Activated T-cell treated with anti-CD3 and anti-CD28 coated beads for 48 hours (primary cell): Measurements from ENCODE around the gene MEGF9.
A peak's percentile ranks its signal among the peaks of the same experiment; 100 is the strongest.

Experiments
- DNase-seq: peaks from one replicate; pipeline ENCODE4 v3.0.0-alpha.2; 2020; ENCODE audit warnings: low read depth

MEGF9 gene

DNA sequence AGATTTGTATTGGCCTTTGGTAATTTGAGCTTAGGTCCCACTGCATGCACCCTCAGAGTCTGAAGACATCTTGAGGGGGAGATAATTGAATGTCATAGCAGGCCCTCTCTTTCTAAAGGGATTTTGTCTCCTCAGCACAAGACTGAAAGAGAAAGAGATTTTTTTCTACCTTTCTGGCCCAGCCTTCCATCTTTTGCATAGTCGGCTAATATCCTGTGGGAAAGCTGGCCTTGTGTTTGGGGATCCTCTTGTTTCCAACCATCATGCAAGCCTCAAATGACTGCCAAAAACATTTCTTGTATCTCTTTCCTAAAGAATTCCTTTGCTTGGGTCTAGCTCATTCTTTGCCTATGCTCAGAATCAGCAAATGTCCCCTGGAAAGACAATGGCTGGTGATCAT, 92.3 kb downstream of the MEGF9 start:
- DNase-seq = no peak

DNA sequence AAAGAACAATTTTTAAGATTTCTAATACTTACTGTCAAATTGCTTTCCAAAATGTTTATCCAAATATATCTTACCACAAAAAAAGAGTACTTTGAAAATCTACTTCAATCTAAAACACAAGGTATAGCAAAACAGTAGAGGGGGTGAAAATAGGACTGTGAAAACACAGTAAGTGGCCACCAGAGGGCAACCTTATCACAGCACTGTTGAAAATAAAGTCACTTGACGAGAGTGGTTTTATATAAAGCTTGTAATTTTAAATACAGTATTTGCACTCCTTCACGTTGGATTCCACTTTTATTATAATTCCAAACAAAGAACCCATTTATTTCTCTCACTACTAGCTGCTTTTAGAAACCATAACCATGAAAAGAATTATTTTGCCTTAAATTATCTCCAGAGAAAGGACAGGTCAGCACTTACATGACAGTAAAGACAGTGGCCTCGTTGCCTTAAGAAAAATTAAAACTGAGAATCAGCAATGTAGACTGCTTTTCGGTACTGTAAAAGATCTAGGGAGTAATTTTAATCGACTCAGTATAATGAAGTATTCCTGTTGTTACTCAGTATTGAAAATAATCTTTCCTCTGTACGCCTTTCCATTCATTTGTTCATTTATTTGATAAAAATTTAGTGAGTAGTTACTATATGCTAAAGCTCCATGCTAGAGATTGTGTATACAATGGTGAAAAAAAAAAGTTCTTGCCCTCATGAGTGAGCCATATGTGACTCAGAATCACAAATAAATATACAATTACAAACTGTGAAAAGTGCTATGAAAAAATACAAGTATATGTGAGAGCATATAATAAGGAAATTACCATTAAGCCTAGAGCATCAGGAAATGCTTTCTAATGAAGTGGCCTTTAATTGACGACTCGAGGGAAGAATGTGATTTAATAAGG, 94.3 kb downstream of the MEGF9 start:
- peak; percentile 19 for DNase-seq

DNA sequence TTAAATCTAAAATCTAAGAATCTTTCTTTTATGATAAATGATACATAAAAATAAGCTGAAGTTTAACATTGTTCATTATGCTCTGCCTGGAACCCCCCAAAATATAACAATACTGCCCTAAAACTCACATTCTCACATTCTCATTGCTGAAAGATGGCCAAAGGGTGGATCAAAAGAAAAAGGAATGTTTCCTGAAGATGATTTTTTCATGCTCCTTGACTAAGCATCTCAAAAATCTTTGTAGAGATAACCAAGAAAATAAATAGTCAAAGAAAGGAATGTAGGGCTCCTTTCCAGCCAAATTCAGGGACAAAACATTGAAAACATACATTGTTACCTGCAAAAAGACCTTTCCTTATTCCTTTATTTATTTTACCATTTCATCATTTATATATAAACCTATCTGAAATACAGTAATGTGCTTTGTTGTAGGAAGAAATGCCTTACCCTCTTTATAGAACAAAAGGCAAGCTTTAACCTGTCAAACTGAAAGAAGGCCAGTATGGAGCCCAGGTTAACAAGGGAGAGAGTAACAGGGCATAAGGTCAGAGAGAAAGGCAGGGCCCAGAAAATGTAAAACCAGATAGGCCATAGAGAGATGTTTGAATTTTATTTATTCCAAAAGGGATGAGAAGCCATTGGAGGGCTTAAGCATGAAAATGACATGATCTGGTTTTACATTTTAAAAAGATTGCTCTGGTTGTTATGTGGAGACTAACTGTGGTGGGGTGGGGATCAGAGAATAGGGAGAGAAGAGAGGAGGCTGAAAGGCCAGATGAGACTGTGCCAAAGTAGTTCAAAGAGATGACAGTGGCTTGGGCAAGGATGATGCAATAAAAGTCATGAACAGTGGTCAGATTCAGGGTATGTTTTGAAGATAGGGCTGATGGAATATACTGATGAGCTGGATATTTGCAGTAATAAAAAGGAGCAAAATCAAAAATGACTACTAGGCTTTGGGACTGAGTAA, 97.0 kb downstream of the MEGF9 start:
- no peak for DNase-seq

DNA sequence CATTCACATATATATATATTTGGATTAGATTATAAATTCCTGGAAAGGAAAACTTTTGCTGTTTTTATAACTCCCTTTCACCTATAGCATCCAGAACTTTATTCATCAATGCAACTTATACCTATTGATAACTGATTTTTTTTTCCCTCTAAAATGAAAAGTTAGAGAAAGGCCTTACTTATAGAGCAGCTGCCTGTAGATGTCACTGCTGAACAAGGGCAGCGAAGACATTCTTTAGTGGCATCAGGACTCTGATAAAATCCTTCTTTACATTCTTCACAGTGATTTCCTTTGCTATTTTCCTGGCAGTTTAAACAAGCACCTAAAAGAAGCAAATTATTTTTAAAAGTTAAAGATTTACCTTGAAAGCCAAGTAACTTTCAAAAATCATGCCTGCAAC, 102.1 kb downstream of the MEGF9 start:
- no peak for DNase-seq

DNA sequence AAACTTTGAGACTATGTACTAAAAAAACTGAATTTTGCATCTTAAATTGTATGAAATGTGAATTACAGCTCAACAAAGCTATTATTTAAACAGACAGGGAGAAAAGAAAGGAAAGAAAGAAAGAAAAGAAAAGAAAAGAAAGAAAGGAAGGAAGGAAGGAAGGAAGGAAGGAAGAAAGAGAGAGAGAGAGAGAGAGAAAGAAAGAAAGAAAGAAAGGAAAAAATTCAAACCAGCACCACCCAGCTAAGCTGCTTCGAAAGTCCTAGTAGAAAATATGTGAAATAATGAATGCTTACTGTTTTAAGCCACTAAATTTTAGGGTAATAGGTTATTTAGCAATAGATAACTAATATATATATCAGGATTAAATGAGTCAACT, 102.6 kb downstream of the MEGF9 start:
- no peak for DNase-seq

DNA sequence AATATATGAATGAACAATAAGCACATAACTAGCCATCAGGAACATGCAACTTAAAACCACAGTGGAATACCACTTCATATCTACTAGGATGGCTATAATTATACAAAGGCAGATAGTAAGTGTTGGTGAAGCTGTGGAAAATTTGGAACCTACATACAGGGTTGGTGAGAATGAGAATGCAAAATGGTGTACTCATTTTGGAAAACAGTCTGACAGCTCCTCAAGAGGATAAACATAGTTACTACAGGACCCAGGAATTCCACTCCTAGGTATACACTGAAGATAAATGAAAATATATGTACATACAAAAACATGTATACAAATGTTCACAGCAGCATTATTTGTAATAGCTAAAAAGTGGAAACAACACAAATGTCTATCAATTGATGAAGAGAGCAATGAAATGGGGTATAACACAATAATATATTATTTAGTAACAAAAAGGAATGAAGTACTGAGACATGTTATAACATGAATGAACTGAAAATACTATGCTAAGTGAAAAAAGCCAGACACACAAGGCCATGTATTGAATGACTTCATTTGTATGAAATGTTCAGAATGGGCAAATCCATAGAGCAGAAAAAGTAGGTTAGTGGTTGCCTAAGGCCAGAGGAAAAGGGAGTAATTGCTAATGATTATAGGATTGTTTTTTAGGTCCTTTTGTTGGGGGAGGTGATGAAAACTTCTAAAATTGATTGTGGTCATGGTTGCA, 103.1 kb downstream of the MEGF9 start:
- DNase-seq = no peak

DNA sequence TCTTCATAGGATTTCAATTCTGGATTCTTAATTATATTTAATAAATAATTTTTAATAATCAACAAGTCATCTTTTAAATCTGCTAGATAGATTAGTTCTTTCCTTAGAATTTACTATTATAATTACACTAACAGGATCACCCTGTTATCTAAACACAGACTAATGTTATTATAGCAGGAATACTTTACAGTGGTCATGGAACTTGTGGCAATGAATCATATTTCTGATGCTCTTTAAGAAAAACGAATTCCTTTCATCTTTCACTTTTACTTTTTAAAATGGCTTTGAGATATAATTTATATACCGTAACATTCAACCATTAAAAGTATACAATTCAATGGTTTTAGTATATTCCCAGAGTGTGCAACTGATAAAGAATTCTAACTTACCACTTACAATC, 104.6 kb downstream of the MEGF9 start:
- no peak for DNase-seq

DNA sequence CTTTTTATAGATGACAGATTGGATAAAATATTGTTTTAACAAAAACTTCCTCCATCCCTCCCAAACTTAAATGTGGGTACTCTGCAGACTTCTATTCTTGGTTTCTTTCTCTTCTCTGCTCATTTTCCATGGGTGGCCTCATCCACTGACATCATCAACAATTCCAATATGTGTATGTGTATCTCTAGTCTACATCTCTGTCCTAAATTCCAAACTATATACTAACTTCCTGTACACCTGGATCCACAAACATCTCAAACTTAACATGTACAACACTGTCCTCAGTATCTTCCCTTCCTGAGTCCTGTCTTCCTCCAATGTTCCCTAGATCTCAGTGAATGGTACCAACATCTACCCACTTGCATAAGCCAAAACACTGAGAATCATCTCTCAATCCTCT, 105.8 kb downstream of the MEGF9 start:
- DNase-seq = no peak

DNA sequence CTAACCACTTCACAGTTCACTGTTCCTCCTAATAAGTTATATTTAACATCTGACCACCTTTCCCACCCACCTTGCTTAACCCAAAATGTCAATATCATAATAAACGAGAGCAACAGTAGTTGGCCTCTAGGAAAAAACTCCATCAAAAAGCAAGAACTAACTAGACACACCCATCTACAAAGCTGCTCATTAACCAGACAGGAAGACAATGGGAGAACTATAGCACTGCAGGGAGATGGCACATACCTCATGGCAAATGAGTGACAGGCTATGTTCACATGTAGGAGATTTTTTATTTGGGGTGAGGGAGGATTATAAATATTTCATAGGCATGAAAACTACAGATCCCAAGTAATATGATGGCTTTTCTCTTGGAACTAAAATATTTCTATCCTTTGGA, 110.7 kb downstream of the MEGF9 start:
- DNase-seq = no peak

DNA sequence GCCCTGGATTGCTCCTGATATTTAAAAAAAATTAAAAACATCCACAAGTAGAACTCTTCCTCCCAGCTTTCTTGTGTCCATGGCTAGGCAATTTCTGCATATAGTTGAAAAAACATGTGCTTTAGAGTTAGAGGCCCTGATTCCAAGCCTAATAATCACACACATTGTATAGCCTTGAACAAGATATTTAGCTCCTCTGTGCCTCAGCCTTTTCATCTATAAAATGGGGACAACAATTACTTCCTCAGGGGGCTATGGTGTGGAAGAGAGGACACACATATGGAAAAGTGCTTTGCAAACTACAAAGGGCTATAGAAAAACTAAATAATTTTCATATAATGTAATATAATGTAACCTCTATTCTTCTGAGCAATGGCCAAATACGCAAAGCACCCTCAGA, 111.3 kb downstream of the MEGF9 start:
- DNase-seq = no peak

DNA sequence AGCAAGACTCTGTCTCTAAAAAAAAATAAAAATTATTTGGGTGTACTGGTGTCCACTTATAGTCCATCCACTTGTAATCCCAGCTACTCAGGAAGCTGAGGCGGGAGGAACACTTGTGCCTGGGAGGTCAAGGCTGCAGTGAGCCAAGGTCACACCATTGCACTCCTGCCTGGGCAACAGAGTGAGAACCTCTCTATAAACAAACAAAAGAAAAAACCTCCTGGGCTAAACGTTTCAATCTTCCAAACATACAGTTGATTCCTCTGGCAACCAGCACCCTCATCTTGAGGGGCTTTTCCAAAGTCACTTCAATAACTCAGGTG, 120.4 kb downstream of the MEGF9 start:
- DNase-seq = no peak

DNA sequence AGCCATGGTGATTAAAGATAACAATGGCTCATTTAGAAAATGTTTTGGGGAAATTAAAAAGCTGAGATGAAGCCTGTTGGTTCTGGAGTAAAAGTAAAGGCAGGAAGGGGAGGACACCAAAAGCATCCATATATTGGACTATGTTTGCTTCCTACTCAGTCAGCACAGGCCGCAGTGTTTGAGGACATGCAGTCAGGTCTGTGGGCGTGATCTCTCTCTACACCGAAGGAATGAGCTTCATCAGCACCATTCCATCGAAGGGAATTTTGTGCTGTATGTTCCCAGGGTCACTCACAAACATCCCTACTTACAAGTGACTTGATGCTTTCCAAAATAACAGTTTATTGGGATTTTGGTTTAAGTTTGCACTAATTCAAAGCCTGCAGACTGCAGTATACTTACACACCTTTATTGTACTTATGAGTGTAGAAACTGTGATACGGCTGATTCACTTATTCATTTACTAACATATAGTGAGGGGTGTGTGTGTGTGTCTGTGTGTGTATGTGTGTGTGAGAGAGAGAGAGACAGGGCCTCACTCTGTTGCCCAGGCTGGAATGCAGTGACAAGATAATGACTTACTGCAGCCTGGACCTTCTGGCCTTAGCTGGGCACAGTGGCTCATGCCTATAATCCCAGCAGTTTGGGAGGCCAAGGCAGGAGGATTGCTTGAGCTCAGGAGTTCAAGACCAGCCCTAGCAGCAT, 120.9 kb downstream of the MEGF9 start:
- no peak for DNase-seq

DNA sequence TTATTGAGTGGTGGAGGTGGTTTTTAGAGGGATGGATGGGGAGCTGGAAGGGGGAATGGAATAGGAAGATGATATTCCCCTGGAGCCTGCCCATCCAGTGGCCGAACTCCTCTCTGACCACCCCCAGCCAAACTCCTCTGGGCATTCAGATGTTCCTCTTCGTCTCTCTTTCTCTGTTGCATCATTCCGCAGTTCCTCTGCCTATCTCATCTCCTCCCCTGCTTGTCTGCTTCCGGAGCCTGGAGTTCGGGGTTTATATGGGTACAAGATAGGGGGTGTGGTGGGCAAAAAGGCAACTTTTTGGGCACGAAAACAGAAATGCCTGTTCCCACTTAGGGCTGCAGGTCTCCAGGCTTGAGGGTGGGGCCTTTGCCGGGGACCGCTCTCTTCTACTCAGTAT, 122.1 kb downstream of the MEGF9 start:
- DNase-seq = no peak

DNA sequence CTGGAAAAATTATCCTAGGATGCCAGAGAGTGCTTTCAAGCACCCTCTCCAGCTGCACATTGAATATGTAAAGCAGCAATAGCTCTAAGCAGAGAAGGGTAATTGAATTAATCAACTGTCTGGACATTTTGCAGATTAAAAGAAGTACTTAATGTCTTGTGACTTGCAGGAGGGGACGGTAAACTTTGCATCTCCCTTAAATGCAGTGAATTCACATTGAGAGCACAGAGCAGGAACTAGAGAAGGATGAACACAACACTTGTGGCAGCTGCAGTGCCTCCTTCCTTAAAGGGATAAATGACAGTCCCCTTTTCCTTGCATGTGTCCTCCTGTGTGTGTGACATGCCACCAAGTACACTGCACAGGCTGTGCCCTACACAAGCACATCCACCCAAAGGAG, 126.9 kb downstream of the MEGF9 start:
- DNase-seq = no peak

DNA sequence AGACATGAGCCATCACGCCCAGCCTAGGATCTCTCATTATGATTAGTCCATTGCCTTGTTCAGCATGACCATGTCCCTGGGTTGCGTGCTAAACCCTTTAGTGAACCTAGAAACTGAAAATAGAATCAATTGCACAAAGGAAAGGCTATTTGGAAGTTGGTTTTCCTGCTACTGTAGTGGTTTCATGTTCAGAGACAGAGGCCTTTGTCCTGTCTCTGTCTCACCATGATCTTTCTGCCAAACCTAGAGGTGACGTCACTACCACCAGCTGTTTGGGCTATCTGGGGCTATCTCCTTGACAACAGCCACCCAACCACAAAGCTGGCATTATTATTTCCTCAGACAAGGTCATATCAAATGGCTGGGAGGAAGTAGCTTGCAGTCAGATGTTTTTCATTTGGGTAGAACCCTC, 130.3 kb downstream of the MEGF9 start:
- DNase-seq = no peak

DNA sequence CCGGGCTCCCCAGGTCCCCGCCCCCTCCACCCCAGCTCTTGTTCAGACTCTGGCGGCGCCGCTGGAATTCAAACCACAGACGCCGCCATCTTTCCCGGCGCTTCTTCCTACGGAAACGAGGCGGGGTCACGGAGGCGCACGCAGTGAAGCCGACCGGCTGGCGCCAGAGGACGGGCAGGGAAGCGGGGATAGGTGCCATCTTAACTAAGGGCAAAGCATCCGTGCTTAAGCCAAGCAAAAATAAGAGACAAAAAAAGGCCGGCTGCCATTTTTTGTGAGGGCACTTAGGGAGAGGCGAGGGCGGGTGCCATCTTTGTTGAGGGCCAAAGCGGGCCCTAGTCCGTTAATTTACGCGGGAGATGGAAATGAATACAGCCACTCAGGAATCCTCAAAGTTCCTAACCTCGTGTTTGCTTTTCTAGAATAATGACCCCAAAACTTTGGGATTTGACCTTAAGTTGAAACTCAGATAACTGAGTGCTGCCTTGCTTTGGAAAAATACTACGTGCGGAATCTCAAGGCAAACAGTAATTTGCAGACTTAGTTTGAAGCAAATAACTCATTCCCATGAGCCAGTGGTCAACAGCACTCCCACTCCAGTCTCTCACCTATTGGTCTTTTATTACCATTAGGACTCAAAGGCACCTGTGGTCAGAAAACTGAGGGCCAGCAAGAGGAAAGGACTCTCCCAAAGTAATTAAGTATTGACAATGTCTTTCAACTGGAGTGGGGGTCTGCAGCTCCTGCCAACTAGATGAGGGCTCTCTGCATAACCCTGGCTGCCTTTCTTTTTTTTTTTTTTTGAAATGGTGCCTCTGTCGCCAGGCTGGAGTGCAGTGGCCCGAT, 134.0 kb downstream of the MEGF9 start, which contains the start of gene CDK5RAP2:
CDK5RAP2 (minus strand) TSS at position 117 of the 846 bp plus-strand sequence. CDS start 189 bp downstream, outside the sequence.
- peak; percentile 88 for DNase-seq

DNA sequence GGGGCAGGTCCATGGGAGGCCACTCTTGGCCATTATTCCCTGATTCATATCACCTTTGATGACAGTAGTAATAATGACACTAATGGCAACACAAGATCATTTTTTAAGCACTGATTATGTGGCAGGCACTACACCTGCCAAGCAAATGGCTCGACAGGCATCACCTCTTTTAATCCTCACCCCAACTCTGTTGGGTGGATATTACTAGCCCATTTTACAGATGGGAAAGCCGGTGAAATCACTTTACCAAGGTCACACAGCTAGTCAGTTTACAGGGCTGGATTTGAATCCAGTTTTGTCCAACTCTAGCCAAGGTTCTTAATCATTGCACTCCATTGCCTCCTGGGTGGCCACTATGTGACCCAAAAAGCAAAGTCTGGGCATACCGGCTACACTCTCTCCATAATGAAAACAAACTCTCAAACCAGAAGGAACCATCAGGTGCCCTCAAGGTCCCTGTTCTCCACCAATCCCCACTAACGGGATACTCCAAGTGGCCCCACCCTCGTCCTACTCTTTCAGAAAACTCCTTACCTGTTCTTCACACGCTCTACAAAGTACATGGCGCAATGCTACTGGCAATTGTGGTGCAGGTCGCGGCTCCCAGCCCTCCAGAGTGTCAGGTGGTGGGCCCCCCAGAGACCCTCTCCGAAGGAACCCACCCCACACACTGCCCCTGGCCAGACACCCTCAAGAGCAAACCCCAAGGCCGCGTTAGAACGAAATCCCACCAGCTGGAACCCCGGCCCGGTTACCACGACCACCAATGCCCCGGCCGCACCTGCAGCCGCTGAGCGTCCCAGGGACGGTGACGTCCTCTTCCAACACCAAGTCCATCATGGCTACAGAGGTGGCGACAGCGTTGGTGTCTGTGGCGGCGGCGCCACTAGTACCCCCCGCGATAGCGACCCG, 134.9 kb downstream of the MEGF9 start:
- DNase-seq = no peak

DNA sequence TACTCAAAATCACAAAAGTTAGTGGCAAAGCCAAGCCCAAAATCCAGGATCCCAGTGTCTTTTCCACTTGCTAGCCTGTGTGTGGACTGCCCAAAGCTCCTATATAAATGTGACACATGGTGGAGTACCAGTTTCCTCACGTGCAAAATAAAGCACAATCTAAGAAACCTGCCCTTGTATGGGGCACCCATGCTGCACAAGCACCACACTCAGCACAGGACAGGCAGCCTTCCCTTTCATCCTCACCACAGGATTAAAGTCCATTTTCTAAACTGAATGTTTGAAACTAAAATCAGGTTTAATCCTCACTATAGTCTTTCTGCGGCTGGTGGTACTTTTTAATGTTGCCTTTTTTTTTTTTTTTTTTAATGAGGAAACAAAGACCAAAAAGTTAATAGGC, 139.8 kb downstream of the MEGF9 start:
- DNase-seq = no peak

DNA sequence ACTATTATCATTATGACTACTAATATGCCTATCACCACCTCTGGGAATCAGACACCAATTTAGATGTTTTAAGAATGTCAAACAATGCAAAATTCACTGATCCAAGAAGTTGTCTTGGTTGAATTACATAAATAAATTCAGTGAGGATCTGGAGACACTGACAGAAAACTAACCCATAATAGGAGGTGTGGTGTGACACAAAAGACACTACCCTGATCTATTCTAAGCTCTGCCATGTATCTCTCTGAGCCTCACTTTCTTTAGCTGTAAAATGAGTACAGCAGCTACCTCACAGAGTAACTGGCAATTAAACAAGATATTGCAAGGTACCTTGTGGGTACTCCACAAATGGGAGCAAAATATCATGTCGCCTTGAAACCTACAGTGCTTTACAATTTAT, 141.8 kb downstream of the MEGF9 start:
- DNase-seq = no peak
